K562 (cell line): ENCODE results near the gene HPS4. TPM values are rescaled to one million over a fixed set of nuclear protein-coding genes. Genes with fewer than 3 reads are reported as not detected.
A peak's percentile ranks its signal among the peaks of the same experiment; 100 is the strongest.

Experiments used
- ATF7 ChIP-seq: fragments of 450-650 bp; IDR thresholded peaks from 2 replicates; pipeline ENCODE4 v1.7.1; 2014; ENCODE audit warnings: mild to moderate bottlenecking, moderate library complexity
- BCLAF1 ChIP-seq, 2 experiments: fragments of 450-650 bp in 1 of 2; IDR thresholded peaks; 2 replicates each; pipeline ENCODE4 v1.6.1; 2011 to 2017; ENCODE audit warnings: low read depth in 2 of 2, antibody characterized with exemption in 1 of 2, borderline replicate concordance in 1 of 2, low read length in 1 of 2, mild to moderate bottlenecking in 1 of 2, mixed read lengths in 1 of 2; ENCODE audit not compliant: control insufficient read depth in 1 of 2
- CEBPG ChIP-seq, 3 experiments: fragments of 200-800 bp in 1 of 3; sonication (Bioruptor generic) in 1 of 3; sonication (generic) in 1 of 3; formaldehyde crosslinking in 1 of 3; IDR thresholded peaks in 2 of 3; conservative IDR thresholded peaks in 1 of 3; 2 replicates each; pipeline versions ENCODE4 v1.6.1 to v1.8.0; 2016 to 2022; ENCODE audit warnings: missing compliant biosample characterization in 2 of 3, missing genetic modification characterization in 2 of 3, mild to moderate bottlenecking in 1 of 3, missing genetic modification reagents in 1 of 3
- CREBBP ChIP-seq: IDR thresholded peaks from one replicate; pipeline ENCODE4 v1.6.1; 2012; ENCODE audit warnings: low read depth, mild to moderate bottlenecking, control low read depth, inconsistent platforms, low read length
- CTBP1 ChIP-seq: fragments of 450-650 bp; IDR thresholded peaks from 2 replicates; pipeline ENCODE4 v1.6.1; 2016; ENCODE audit warnings: borderline replicate concordance
- EZH2 ChIP-seq: IDR thresholded peaks from 2 replicates; pipeline ENCODE4 v1.6.1; 2012; ENCODE audit warnings: low read depth, mild to moderate bottlenecking, inconsistent platforms, low read length, borderline replicate concordance
- ILK ChIP-seq: fragments of 450-650 bp; IDR thresholded peaks from 2 replicates; pipeline ENCODE4 v1.6.1; 2016; ENCODE audit warnings: missing genetic modification characterization, low read depth, mild to moderate bottlenecking, missing compliant biosample characterization, moderate library complexity, borderline replicate concordance
- JUN ChIP-seq, 2 experiments: sonication (generic) in 1 of 2; formaldehyde crosslinking in 1 of 2; IDR thresholded peaks; 2 replicates each; pipeline versions ENCODE4 v1.6.1 to v1.8.0; 2012 to 2022; ENCODE audit warnings: borderline replicate concordance in 2 of 2, mild to moderate bottlenecking in 2 of 2, improper control_type of control experiment in 1 of 2, low read depth in 1 of 2, low read length in 1 of 2, missing genetic modification reagents in 1 of 2
- JUND ChIP-seq, 2 experiments: IDR thresholded peaks; 2 replicates in 1 of 2; 3 replicates in 1 of 2; pipeline ENCODE4 v1.6.1; 2011; ENCODE audit warnings: borderline replicate concordance in 2 of 2, low read depth in 2 of 2, low read length in 2 of 2, improper control_type of control experiment in 1 of 2, missing biosample characterization in 1 of 2, missing genetic modification characterization in 1 of 2, missing genetic modification reagents in 1 of 2
- MCM2 ChIP-seq: fragments of 450-650 bp; IDR thresholded peaks from 2 replicates; pipeline ENCODE4 v1.6.1; 2017; ENCODE audit warnings: low read depth, mild to moderate bottlenecking
- MCM3 ChIP-seq: fragments of 450-650 bp; IDR thresholded peaks from 2 replicates; pipeline ENCODE4 v1.6.1; 2016
- MEF2D ChIP-seq: conservative IDR thresholded peaks from 2 replicates; pipeline ENCODE4 v1.6.1; 2016; ENCODE audit warnings: low read depth, missing genetic modification characterization, missing compliant biosample characterization
- NFE2 ChIP-seq: IDR thresholded peaks from 2 replicates; pipeline ENCODE4 v1.6.1; 2014; ENCODE audit warnings: antibody characterized with exemption, low read depth
- NR4A1 ChIP-seq, 2 experiments: fragments of 250-450 bp in 1 of 2; fragments of 450-650 bp in 1 of 2; sonication (Bioruptor Pico) in 1 of 2; IDR thresholded peaks; 2 replicates each; pipeline versions ENCODE4 v1.4.0 to v1.6.1; 2016 to 2020; ENCODE audit warnings: mild to moderate bottlenecking in 2 of 2, missing compliant biosample characterization in 1 of 2, missing genetic modification characterization in 1 of 2, moderate library complexity in 1 of 2
- RCOR1 ChIP-seq, 2 experiments: IDR thresholded peaks; 2 replicates each; pipeline ENCODE4 v1.6.1; 2012; ENCODE audit warnings: low read depth in 2 of 2, low read length in 2 of 2, borderline replicate concordance in 1 of 2, improper control_type of control experiment in 1 of 2
- RNF2 ChIP-seq: sonication (generic); IDR thresholded peaks from 2 replicates; pipeline ENCODE4 v1.6.1; 2016
- SMARCB1 ChIP-seq: IDR thresholded peaks from 2 replicates; pipeline ENCODE4 v1.6.1; 2011; ENCODE audit warnings: improper control_type of control experiment, low read depth; ENCODE audit not compliant: insufficient read length
- ZBTB34 ChIP-seq: fragments of 250-450 bp; sonication (Bioruptor Pico); IDR thresholded peaks from 2 replicates; pipeline ENCODE4 v1.8.0; 2021; ENCODE audit warnings: mild to moderate bottlenecking, moderate library complexity
- ZNF76 ChIP-seq: fragments of 250-450 bp; sonication (Bioruptor Pico); IDR thresholded peaks from 2 replicates; pipeline ENCODE4 v1.4.0; 2020; ENCODE audit warnings: mild to moderate bottlenecking, moderate library complexity, borderline replicate concordance
- ZZZ3 ChIP-seq: fragments of 450-650 bp; IDR thresholded peaks from 2 replicates; pipeline ENCODE4 v1.6.1; 2016; ENCODE audit warnings: antibody characterized with exemption, mild to moderate bottlenecking, moderate library complexity
- polyA plus RNA-seq, 8 experiments: library from polyadenylated mRNA; depleted of rRNA in 4 of 8; stranded (reverse) in 5 of 8; unstranded in 3 of 8; fragments of >200 nt; fragmentation: Nextera tagmentation in 2 of 8; fragmentation: Illumina TruSeq in 1 of 8; extraction: Ambion mirVana in 2 of 8; extraction: Trizol in 1 of 8; gene quantifications; 2 replicates each; pipeline versions ENCODE4 v1.2.1 to v1.2.3, GENCODE V29; 2011 to 2014; ENCODE audit warnings: inconsistent platforms in 1 of 8, missing spikeins in 1 of 8
- total RNA-seq, 7 experiments: library from RNA; depleted of rRNA in 6 of 7; stranded (reverse); fragments of >200 nt in 6 of 7; fragmentation: Illumina TruSeq in 2 of 7; extraction: Trizol in 2 of 7; gene quantifications; 2 replicates each; pipeline versions ENCODE4 v1.2.1 to v1.2.3, GENCODE V29; 2011 to 2021; ENCODE audit warnings: low replicate concordance in 1 of 7
- TF ChIP-seq, protein P1 (sequence below): sonication (generic); formaldehyde crosslinking; IDR thresholded peaks from 2 replicates; pipeline ENCODE4 v1.8.1; 2022; ENCODE audit warnings: missing genetic modification reagents

HPS4 gene
- total and polyA plus RNA-seq, 9 of the 15 experiments (the other 6 are each of a cell fraction or from before 2014, with no cell fraction given), result 12.8 to 29.2 (median 25.3) TPM

DNA sequence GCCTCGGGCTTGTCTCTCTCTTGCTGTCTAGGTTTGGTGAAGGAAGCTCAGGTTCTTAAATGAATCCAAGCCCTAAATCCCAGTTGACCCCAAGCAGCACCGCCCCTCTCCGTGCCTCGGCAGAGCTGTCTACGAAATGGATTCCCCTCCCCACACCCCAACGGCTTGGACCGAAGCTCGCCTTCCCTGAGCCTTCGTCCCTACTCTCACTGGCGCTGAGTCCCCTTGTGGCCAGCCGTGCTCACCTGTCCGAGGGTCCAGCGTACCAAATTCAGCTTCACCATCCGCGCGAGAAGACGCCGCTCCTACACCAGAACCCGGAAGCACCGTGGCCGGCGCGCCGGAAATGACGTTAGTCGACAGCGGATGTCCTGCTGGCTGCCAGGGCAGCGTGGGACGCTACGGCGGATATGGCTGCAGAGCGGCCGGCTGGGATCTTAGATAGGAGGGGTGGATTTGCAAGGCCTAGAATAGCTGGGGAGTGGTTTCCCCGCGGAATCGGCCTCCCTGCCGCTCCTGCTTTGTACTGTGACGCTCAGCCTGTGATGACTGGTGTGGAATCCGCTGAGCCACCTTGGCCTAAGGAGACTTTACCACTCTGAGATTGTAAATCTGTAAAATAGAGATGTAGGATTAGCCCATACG is 28.7 kb upstream of the HPS4 start, which contains the start of gene TFIP11 (continued):
- TF ChIP-seq JUN (IDR thresholded peaks at IDR 0.05; ENCODE audit: borderline replicate concordance, low read depth, low read length), result peak; percentile 73; the same call in 1 of the 2 replicates
- no peak for TF ChIP-seq JUN (CRISPR knock-in tag; IDR thresholded peaks at IDR 0.05; ENCODE audit: borderline replicate concordance)
- no peak for TF ChIP-seq RCOR1 (IDR thresholded peaks at IDR 0.05; ENCODE audit: borderline replicate concordance in 1 of 2, low read depth in 2 of 2, low read length in 2 of 2)
- TF ChIP-seq NFE2, result no peak
- TF ChIP-seq JUND (IDR thresholded peaks at IDR 0.05; ENCODE audit: borderline replicate concordance, low read depth, low read length), result peak; percentile 53
- TF ChIP-seq JUND (tag; IDR thresholded peaks at IDR 0.05; ENCODE audit: borderline replicate concordance, low read depth, low read length), result no peak; the same call in 2 of the 3 replicates
- TF ChIP-seq MCM2, result no peak
- 0 out of 4 replicates have a peak, but pooled peaks of 1 of the 2 experiments have one; percentile 48 for TF ChIP-seq BCLAF1 (IDR thresholded peaks at IDR 0.05; ENCODE audit: borderline replicate concordance in 1 of 2, control insufficient read depth in 1 of 2, low read depth in 2 of 2, low read length in 1 of 2)
- no peak for TF ChIP-seq ZNF76
- TF ChIP-seq ATF7, result peak; percentile 76
- TF ChIP-seq, protein P1, sequence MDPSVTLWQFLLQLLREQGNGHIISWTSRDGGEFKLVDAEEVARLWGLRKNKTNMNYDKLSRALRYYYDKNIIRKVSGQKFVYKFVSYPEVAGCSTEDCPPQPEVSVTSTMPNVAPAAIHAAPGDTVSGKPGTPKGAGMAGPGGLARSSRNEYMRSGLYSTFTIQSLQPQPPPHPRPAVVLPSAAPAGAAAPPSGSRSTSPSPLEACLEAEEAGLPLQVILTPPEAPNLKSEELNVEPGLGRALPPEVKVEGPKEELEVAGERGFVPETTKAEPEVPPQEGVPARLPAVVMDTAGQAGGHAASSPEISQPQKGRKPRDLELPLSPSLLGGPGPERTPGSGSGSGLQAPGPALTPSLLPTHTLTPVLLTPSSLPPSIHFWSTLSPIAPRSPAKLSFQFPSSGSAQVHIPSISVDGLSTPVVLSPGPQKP, result no peak
- TF ChIP-seq MEF2D (tag), result no peak
- TF ChIP-seq ILK (tag), result no peak
- TF ChIP-seq ZZZ3, result no peak
- 0 out of 2 replicates have a peak, but pooled peaks have one; percentile 21 for TF ChIP-seq RNF2
- no peak for TF ChIP-seq CREBBP
- TF ChIP-seq CEBPG (CRISPR knock-in tag; IDR thresholded peaks at IDR 0.05), result no peak
- no peak for TF ChIP-seq CEBPG (tag; conservative IDR thresholded peaks at IDR 0.05 in 1 of 2, IDR thresholded peaks at IDR 0.05 in 1 of 2)
- TF ChIP-seq CTBP1, result peak; percentile 33; the same call in 1 of the 2 replicates
- TF ChIP-seq NR4A1 (CRISPR knock-in tag; IDR thresholded peaks at IDR 0.05), result no peak
- no peak for TF ChIP-seq NR4A1 (tag; IDR thresholded peaks at IDR 0.05)
- no peak for TF ChIP-seq SMARCB1
- no peak for TF ChIP-seq ZBTB34 (CRISPR knock-in tag)
- no peak for TF ChIP-seq EZH2
- TF ChIP-seq MCM3, result no peak
